GM18505 (cell line): Measurements from ENCODE around the gene POLR3E.

Experiments
- ATAC-seq: cut with Tn5 transposase; IDR thresholded peaks from one replicate; pipeline ENCODE4 v1.9.1; 2021; ENCODE audit not compliant: unreplicated experiment
- POLR2A ChIP-seq: IDR thresholded peaks from 4 replicates; pipeline ENCODE4 v1.6.1; 2011; ENCODE audit warnings: borderline replicate concordance; ENCODE audit not compliant: insufficient read depth, insufficient read length; ENCODE audit errors: extremely low read depth

The POLR3E gene

GRCh38 chr16:22297114-22297870, at the start of gene POLR3E:
POLR3E (plus strand) TSS chr16:22297409; CDS start chr16:22302969, 5,560 bp downstream.
- ATAC-seq = peak; percentile 88
- TF ChIP-seq POLR2A = peak; percentile 74

- no peak for ATAC-seq
Observed at GRCh38 chr16:22250522-22250921, 46.7 kb upstream of the POLR3E start.

GRCh38 chr16:22252317-22252716, 44.9 kb upstream of the POLR3E start:
- no peak for ATAC-seq
- no peak for TF ChIP-seq POLR2A

More at GRCh38 chr16:22250522-22250921, 46.7 kb upstream of the POLR3E start:
- no peak for TF ChIP-seq POLR2A

GRCh38 chr16:22253272-22253671, 43.9 kb upstream of the POLR3E start:
- TF ChIP-seq POLR2A = no peak

GRCh38 chr16:22255335-22255734, 41.9 kb upstream of the POLR3E start:
- no peak for ATAC-seq
- no peak for TF ChIP-seq POLR2A

More at GRCh38 chr16:22253272-22253671, 43.9 kb upstream of the POLR3E start:
- no peak for ATAC-seq

GRCh38 chr16:22257440-22257839, 39.8 kb upstream of the POLR3E start:
- no peak for TF ChIP-seq POLR2A
- no peak for ATAC-seq

GRCh38 chr16:22260490-22260889, 36.7 kb upstream of the POLR3E start:
- no peak for ATAC-seq
- no peak for TF ChIP-seq POLR2A

- TF ChIP-seq POLR2A = no peak
- ATAC-seq = no peak
Observed at GRCh38 chr16:22262460-22262859, 34.7 kb upstream of the POLR3E start.

- TF ChIP-seq POLR2A = no peak
- ATAC-seq = no peak
Observed at GRCh38 chr16:22264786-22265185, 32.4 kb upstream of the POLR3E start.

GRCh38 chr16:22265351-22265750, 31.9 kb upstream of the POLR3E start:
- no peak for ATAC-seq
- TF ChIP-seq POLR2A = no peak

- TF ChIP-seq POLR2A = no peak
- no peak for ATAC-seq
Observed at GRCh38 chr16:22266546-22266945, 30.7 kb upstream of the POLR3E start.

GRCh38 chr16:22267764-22268163, 29.4 kb upstream of the POLR3E start:
- no peak for ATAC-seq
- TF ChIP-seq POLR2A = no peak

- no peak for TF ChIP-seq POLR2A
- no peak for ATAC-seq
Observed at GRCh38 chr16:22270525-22270924, 26.7 kb upstream of the POLR3E start.

- TF ChIP-seq POLR2A = no peak
- ATAC-seq = no peak
Observed at GRCh38 chr16:22272870-22273650, 24.1 kb upstream of the POLR3E start.
